Mesenchymal stem cell (in vitro differentiated cells and primary cell): ENCODE measurements around the gene ZNF407.

Experiments used
- DNase-seq: peaks from one replicate; pipeline ENCODE4 v3.0.0-alpha.2; 2013
- H2AFZ ChIP-seq: one replicate; pipeline ENCODE4 v1.6.1; 2013; ENCODE audit warnings: low read depth, mild to moderate bottlenecking, control low read depth, inconsistent platforms, low read length, moderate library complexity
- H2AK5ac ChIP-seq: 2 replicates; pipeline ENCODE4 v1.6.1; 2013; ENCODE audit warnings: low read length, moderate library complexity, mild to moderate bottlenecking, inconsistent platforms; ENCODE audit not compliant: severe bottlenecking
- H2BK120ac ChIP-seq: one replicate; pipeline ENCODE4 v1.6.1; 2013; ENCODE audit warnings: low read depth, mild to moderate bottlenecking, inconsistent platforms, low read length, moderate library complexity
- H2BK12ac ChIP-seq, 2 experiments: one replicate each; pipeline ENCODE4 v1.6.1; 2013; ENCODE audit warnings: inconsistent platforms in 2 of 2, low read length in 2 of 2, mild to moderate bottlenecking in 2 of 2, moderate library complexity in 2 of 2, control low read depth in 1 of 2
- H2BK15ac ChIP-seq: one replicate; pipeline ENCODE4 v1.6.1; 2013; ENCODE audit warnings: mild to moderate bottlenecking, low read depth, inconsistent platforms; ENCODE audit not compliant: poor library complexity, severe bottlenecking
- H2BK5ac ChIP-seq: 2 replicates; pipeline ENCODE4 v1.6.1; 2013; ENCODE audit warnings: low read depth, mild to moderate bottlenecking, low read length, control low read depth, inconsistent platforms; ENCODE audit not compliant: poor library complexity, severe bottlenecking
- H3K14ac ChIP-seq, 2 experiments: one replicate each; pipeline ENCODE4 v1.6.1; 2013; ENCODE audit warnings: inconsistent platforms in 2 of 2, low read length in 2 of 2, control low read depth in 1 of 2, mild to moderate bottlenecking in 1 of 2, moderate library complexity in 1 of 2
- H3K18ac ChIP-seq, 2 experiments: one replicate each; pipeline ENCODE4 v1.6.1; 2013; ENCODE audit warnings: inconsistent platforms in 2 of 2, low read length in 2 of 2, control low read depth in 1 of 2, low read depth in 1 of 2, mild to moderate bottlenecking in 1 of 2
- H3K23ac ChIP-seq, 2 experiments: one replicate each; pipeline ENCODE4 v1.6.1; 2013; ENCODE audit warnings: inconsistent platforms in 2 of 2, low read length in 2 of 2, mild to moderate bottlenecking in 2 of 2, moderate library complexity in 2 of 2, control low read depth in 1 of 2
- H3K27ac ChIP-seq: 2 replicates; pipeline ENCODE4 v1.5.1; 2013; ENCODE audit warnings: mild to moderate bottlenecking, moderate library complexity, low read length, control low read depth, inconsistent platforms; ENCODE audit not compliant: poor library complexity, severe bottlenecking
- H3K27me3 ChIP-seq, 2 experiments: 2 replicates each; pipeline versions ENCODE4 v1.6.1 to v1.7.0; 2013; ENCODE audit warnings: low read length in 2 of 2, mild to moderate bottlenecking in 2 of 2, moderate library complexity in 2 of 2, control low read depth in 1 of 2, inconsistent platforms in 1 of 2; ENCODE audit not compliant: control insufficient read depth in 1 of 2, insufficient read depth in 1 of 2
- H3K36me3 ChIP-seq, 2 experiments: 2 replicates each; pipeline versions ENCODE4 v1.6.1 to v1.7.0; 2013; ENCODE audit warnings: low read length in 2 of 2, control low read depth in 1 of 2, inconsistent platforms in 1 of 2, low read depth in 1 of 2, mild to moderate bottlenecking in 1 of 2; ENCODE audit not compliant: insufficient read depth in 2 of 2, control insufficient read depth in 1 of 2
- H3K4ac ChIP-seq, 2 experiments: one replicate each; pipeline ENCODE4 v1.6.1; 2013; ENCODE audit warnings: inconsistent platforms in 2 of 2, low read length in 2 of 2, mild to moderate bottlenecking in 2 of 2, moderate library complexity in 2 of 2, control low read depth in 1 of 2, low read depth in 1 of 2
- H3K4me1 ChIP-seq: 2 replicates; pipeline ENCODE4 v1.6.1; 2013; ENCODE audit warnings: low read depth, low read length, control low read depth; ENCODE audit not compliant: control insufficient read depth, insufficient read depth
- H3K4me2 ChIP-seq: 2 replicates; pipeline ENCODE4 v1.6.1; 2013; ENCODE audit warnings: low read length, mild to moderate bottlenecking, inconsistent platforms; ENCODE audit not compliant: poor library complexity, severe bottlenecking
- H3K4me3 ChIP-seq, 2 experiments: 2 replicates each; pipeline versions ENCODE4 v1.5.1 to v1.7.0; 2013; ENCODE audit warnings: low read length in 2 of 2, mild to moderate bottlenecking in 2 of 2, control low read depth in 1 of 2, low read depth in 1 of 2; ENCODE audit not compliant: insufficient read depth in 1 of 2
- H3K79me1 ChIP-seq: replicated peaks from 2 replicates; pipeline ENCODE4 v1.6.1; 2013; ENCODE audit warnings: mild to moderate bottlenecking, control low read depth, low read length, inconsistent platforms; ENCODE audit not compliant: poor library complexity, severe bottlenecking
- H3K9ac ChIP-seq: 2 replicates; pipeline ENCODE4 v1.7.0; 2013; ENCODE audit warnings: mild to moderate bottlenecking, low read length, moderate library complexity
- H3K9me3 ChIP-seq: 2 replicates; pipeline ENCODE4 v1.7.0; 2013; ENCODE audit warnings: mild to moderate bottlenecking, low read length; ENCODE audit not compliant: control insufficient read depth
- H4K8ac ChIP-seq: one replicate; pipeline ENCODE4 v1.6.1; 2013; ENCODE audit warnings: inconsistent platforms, mild to moderate bottlenecking, low read length, moderate library complexity
- H4K91ac ChIP-seq: one replicate; pipeline ENCODE4 v1.6.1; 2013; ENCODE audit warnings: mild to moderate bottlenecking, low read length, inconsistent platforms
- WGBS: methylation state at CpG from one replicate; pipeline ENCODE4 v1.1.7; 2013; ENCODE audit warnings: mixed read lengths; 5-methylcytosine and 5-hydroxymethylcytosine counted together

ZNF407 gene

DNA sequence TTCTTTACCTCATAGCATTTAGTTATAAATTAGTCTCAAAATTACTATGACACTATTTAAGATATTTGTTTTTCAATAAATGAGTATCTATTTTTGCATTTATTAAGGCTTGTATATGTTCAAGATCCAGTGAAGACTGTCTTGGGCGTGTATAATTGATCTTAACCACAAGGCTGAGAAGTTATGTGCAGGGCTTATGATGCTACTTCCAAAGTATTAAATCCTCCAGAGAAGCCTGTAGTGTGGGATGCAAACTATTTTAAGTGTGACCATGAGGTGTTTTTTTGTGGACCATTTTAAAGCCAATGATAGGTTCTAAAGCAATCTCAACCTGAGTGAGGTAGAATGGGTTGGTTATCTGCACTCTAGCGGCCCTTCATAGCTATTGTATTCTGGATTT, 219.9 kb downstream of the ZNF407 start:
- H3K4me2 ChIP-seq: no peak overlapping the region
- no peak overlapping the region for H3K9ac ChIP-seq
- no peak overlapping the region for H4K91ac ChIP-seq
- peaks cover 17% of the 10 kb centered on the region for H3K79me1 ChIP-seq
- DNase-seq: no peak
- H2BK12ac ChIP-seq: no peak overlapping the region
- H4K8ac ChIP-seq: no peak overlapping the region
- H3K4me3 ChIP-seq: no peak overlapping the region
- H2BK5ac ChIP-seq: no peak overlapping the region
- no peaks in the 10 kb centered on the region for H3K36me3 ChIP-seq
- H2BK120ac ChIP-seq: no peak overlapping the region
- no peaks in the 10 kb centered on the region for H3K27me3 ChIP-seq
- no peak overlapping the region for H2AK5ac ChIP-seq
- H3K23ac ChIP-seq: no peak overlapping the region
- 92% methylated on average over 1 of the region's 2 CpGs for WGBS
- no peak overlapping the region for H3K4ac ChIP-seq
- no peak overlapping the region for H3K27ac ChIP-seq
- H2BK15ac ChIP-seq: no peak overlapping the region
- no peak overlapping the region for H3K18ac ChIP-seq
- H3K4me1 ChIP-seq: peaks cover 1% of the 10 kb centered on the region
- H3K14ac ChIP-seq: no peak overlapping the region
- H3K9me3 ChIP-seq: no peaks in the 10 kb centered on the region
- no peak overlapping the region for H2AFZ ChIP-seq

- 95% methylated on average over 4 of the region's 4 CpGs for WGBS
- H3K4me1 ChIP-seq: peaks cover 1% of the 10 kb centered on the region
- no peak overlapping the region for H2BK12ac ChIP-seq
- no peak overlapping the region for H4K8ac ChIP-seq
- H2BK120ac ChIP-seq: no peak overlapping the region
- H3K4me3 ChIP-seq: no peak overlapping the region
- H3K79me1 ChIP-seq: peaks cover 10% of the 10 kb centered on the region
- no peaks in the 10 kb centered on the region for H3K36me3 ChIP-seq
- no peak overlapping the region for H4K91ac ChIP-seq
- no peak overlapping the region for H2AK5ac ChIP-seq
- H2AFZ ChIP-seq: no peak overlapping the region
- no peak overlapping the region for H3K4me2 ChIP-seq
- no peaks in the 10 kb centered on the region for H3K27me3 ChIP-seq
- no peak overlapping the region for H3K14ac ChIP-seq
- no peak overlapping the region for H3K4ac ChIP-seq
- peaks cover 4% of the 10 kb centered on the region for H3K9me3 ChIP-seq
- H3K9ac ChIP-seq: no peak overlapping the region
- H3K27ac ChIP-seq: peak overlapping the region; percentile 38
- H3K18ac ChIP-seq: no peak overlapping the region
- H2BK5ac ChIP-seq: no peak overlapping the region
- no peak overlapping the region for H2BK15ac ChIP-seq
- no peak overlapping the region for H3K23ac ChIP-seq
- no peak for DNase-seq
These were observed 221.0 kb downstream of the ZNF407 start for GRCh38 chr18:74818516-74819175.

- Histone ChIP-seq H4K8ac (no peak overlapping the region), H4K91ac (no peak overlapping the region), H3K23ac (no peak overlapping the region), H2BK15ac (no peak overlapping the region), H2AFZ (no peak overlapping the region), H3K4ac (no peak overlapping the region), H3K36me3 (no peaks in the 10 kb centered on the region), H3K27me3 (no peaks in the 10 kb centered on the region), H3K27ac (no peak overlapping the region), H3K18ac (no peak overlapping the region), H3K9me3 (peaks cover 4% of the 10 kb centered on the region), H2BK5ac (no peak overlapping the region), H2BK120ac (no peak overlapping the region), H2BK12ac (no peak overlapping the region), H3K14ac (no peak overlapping the region), H2AK5ac (no peak overlapping the region), H3K4me2 (no peak overlapping the region), H3K4me1 (peaks cover 1% of the 10 kb centered on the region), H3K9ac (no peak overlapping the region), H3K4me3 (no peak overlapping the region), H3K79me1 (peaks cover 8% of the 10 kb centered on the region)
- DNase-seq: no peak
- WGBS: 73% methylated on average over 7 of the region's 7 CpGs
These were observed 221.9 kb downstream of the ZNF407 start for GRCh38 chr18:74819433-74820059.

GRCh38 chr18:74820160-74820780, 222.6 kb downstream of the ZNF407 start:
- H3K4me3 ChIP-seq: no peak overlapping the region
- peaks cover 1% of the 10 kb centered on the region for H3K4me1 ChIP-seq
- no peak overlapping the region for H2BK15ac ChIP-seq
- H2BK12ac ChIP-seq: no peak overlapping the region
- no peak overlapping the region for H2BK120ac ChIP-seq
- no peaks in the 10 kb centered on the region for H3K36me3 ChIP-seq
- H4K8ac ChIP-seq: no peak overlapping the region
- H3K9ac ChIP-seq: no peak overlapping the region
- H4K91ac ChIP-seq: no peak overlapping the region
- H3K14ac ChIP-seq: no peak overlapping the region
- H3K79me1 ChIP-seq: peaks cover 8% of the 10 kb centered on the region
- H3K23ac ChIP-seq: no peak overlapping the region
- H2AK5ac ChIP-seq: no peak overlapping the region
- H3K27ac ChIP-seq: no peak overlapping the region
- no peak overlapping the region for H2AFZ ChIP-seq
- H3K4me2 ChIP-seq: no peak overlapping the region
- no peak overlapping the region for H3K4ac ChIP-seq
- H3K27me3 ChIP-seq: no peaks in the 10 kb centered on the region
- H3K18ac ChIP-seq: no peak overlapping the region
- peaks cover 4% of the 10 kb centered on the region for H3K9me3 ChIP-seq
- no peak overlapping the region for H2BK5ac ChIP-seq
- no peak for DNase-seq
- WGBS: 97% methylated on average over 3 of the region's 3 CpGs
